Measurements from ENCODE around the gene METTL21A.

The METTL21A gene

DNA sequence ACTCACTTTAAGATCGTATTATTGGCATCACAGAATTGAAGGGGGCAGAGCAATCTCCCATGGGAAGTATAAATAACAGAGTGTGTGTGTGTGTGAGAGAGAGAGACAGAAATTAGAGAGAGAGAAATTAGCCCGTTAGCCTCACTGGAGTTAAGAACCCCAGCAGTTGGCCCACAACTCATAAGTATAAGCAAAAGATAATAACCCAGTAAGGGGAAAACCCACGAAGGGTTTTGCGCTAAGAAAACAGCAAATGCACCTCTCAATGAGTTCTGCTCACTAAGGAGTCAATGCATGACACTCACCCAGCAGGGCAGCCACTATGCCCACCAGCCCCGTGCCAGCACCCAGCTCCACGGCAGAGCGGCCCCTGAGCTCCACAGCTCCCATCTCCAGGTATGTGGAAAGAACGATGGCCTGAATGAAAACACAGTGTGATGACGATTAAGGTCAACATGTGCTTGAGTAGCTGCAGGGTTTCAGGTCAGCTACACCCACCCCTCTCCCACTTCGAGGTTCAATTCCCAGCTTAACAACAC, 3.6 kb downstream of the METTL21A start:
- DNase-seq: no peak

DNA sequence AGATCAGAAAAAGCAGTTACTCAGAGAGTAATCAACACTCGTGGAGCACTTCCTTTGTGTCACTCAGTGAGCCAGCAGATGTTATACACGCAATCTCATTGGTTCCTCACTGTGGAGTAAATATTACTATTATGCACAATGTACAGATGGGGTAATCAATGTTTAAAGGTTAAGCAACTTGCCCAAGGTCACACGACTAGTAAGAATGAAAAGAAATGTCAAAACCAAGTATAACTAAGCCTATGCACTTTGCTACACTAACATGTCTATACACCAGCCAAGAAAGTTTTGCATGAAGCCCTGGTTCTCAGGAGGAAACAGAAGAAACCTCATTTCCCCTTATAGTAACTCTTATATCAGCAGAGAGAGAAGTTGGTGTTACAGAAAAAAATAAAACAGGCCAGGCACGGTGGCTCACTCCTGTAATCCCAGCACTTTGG, 5.4 kb downstream of the METTL21A start:
- DNase-seq: no peak

DNA sequence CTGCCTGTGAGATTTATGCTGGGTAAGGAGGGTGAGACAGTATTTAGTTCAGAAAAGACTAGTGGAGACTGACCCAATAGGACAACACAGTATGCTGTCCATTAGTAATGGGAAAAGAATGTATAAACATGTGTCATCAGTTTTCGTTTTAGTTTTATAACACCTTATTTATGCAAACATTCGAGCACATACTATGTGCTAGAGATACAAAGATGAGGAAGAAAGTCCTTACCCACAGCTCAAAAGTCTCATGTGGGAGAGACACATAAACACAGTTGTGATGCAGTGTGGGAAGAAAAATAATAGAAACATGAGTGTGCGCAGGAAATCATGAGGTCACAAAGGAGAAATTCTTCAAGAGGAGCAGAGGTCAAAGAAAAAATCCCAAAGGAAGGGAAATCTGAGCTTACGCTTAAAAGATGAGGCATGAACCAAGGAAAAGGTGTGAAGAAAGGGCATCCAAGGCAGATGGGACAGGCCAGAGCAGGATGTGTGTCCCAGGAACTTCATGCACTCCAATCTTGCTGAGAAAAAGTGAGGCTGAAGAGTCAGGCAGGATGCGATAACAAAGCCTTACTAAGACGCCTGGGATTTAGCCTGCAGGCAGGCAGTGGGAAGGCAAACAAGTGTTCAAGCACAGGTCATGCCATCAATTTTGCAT, 8.1 kb downstream of the METTL21A start:
- peak; percentile 88 for DNase-seq

DNA sequence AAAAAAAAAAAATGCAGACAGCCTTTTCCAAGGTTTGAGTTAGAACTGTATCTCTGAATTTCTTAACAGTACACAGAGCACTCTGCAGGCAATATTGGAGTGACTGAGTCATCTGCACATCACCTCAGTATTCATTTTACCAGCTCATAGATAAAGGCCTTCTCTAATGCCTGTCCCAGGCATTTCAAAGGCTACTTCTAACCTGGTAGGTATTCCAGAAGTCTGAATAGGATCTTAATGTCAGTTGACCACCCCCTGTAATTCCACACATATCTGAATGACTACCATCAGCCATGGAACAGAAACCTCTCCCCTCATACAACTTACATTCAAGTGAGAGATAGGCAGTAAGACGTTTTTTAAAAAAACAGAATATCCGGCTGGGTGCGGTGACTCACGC, 9.0 kb downstream of the METTL21A start:
- DNase-seq: no peak

DNA sequence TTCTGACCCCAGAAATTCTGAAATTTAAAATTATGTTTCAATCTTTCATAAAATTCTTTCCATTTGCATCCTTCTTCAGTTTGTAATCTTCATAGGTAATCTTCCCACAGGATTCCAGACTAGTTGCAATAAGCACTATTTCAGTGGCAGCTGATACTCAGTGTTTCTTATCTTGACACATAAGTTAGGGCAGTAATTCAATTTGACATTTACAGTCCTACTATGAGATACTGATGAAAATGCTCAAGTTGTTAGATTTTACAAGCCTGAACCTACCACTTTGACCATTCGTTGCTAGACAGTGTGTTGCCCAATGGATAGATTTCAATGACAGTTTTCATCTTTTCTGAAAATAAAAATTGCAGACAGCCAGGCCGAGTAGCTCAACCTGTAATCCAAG, 10.4 kb downstream of the METTL21A start:
- no peak for DNase-seq

DNA sequence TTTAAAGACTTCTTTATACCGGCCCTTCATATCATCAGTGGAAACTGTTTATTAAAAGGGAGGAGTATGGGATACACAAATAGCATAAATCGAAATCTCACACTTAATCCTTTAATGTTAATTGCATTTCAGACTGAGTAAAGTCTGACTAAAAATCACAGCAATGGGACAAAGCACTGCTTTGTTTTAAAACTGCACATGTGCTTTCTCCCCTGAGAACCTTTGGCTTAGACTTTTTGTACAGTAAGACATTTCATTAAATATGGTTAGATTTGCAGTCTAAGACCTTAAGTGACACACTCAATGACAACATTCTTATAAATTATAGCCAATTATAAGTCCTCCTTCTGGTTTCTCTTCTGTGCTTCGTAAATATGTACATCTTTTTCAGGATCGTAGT, 12.5 kb downstream of the METTL21A start:
- DNase-seq: no peak

DNA sequence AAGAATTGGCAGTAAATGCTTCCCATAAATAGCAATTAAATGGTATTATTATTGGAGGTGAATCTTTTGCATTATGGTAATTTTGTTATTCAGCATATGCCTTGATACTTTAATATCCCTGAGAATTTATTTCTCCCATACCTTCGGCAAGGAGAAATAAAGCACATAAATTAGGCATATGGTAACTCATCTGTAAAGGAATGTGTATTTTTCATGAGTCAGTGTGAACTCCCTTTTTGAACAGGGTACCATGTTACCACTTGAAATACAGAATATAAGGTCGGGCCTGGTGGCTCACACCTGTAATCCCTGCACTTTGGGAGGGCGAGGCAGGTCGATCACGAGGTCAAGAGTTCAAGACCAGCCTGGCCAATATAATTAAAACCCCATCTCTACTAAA, 18.4 kb downstream of the METTL21A start:
- no peak for DNase-seq

DNA sequence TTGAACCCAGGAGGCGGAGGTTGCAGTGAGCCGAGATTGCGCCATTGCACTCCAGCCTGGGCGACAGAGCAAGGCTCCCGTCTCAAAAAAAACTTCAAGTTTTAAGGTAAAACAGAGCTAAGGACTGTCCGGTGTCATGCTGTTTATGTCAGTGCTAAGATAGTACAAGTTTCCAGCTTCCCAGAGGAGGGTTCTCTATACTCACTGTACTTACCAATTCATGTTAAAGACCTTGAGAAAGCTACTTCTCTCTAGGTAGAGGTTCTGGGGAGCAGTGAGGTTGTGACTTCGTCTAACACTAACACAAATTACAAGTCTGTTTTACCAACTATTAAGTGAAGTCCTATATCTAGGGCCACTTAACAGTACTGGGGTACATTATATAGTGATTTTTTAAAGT, 18.8 kb downstream of the METTL21A start:
- DNase-seq: no peak

DNA sequence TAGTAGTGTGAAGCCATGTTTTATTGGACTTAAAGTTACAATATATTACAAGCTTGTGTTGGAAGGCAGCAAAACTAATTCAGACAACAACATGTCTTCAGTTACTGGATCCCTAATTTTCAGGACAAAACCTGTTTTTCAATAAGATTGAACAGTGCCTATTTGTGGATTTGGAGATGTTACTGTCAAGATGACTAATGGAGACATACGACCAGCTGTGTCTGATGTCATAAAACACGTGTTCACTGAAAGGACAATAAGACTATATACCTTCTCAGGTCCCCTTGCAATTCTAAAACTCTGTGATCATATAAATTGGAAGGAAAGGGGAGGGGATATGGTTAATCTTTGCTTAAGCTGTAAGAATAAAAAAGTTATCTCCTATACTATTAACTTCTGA, 21.7 kb downstream of the METTL21A start:
- DNase-seq: no peak

DNA sequence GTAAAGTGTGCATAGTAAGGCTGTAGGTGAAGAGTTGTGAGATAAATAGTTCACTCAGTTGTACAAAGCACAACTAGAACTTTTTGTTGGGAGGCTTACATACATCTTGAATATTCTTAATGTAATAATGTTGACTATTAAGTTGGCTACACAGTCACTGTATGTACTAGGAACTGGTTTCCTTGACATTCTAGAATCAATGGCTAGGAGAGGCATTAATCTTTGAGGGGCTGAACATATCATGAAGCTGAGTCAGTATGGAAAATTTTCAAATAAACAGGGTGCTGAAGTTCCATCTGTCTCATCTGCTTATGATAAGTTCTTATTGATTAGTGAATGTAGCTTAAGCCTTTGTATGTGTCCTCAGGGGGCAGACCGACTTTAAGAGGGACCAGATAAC, 23.4 kb downstream of the METTL21A start:
- peak; percentile 20 for DNase-seq

DNA sequence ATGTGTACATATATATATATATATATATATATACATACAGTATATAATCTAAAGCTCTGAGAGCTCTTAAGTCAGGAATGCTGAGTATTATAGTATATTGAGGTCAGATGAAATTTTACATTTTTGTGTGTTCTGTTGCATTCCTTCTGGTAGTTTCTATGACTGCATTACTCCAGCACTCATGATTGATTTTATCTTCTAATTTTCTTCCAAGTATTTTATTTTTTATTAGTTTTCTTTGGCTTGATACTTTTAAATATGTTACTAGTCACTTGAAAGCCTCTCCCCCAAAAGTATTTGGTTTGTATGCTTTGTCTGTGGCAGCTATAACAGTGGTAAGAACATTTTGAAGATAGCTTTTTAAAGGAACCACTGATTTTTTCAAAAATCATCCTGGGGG, 25.0 kb downstream of the METTL21A start:
- DNase-seq: peak; percentile 70

DNA sequence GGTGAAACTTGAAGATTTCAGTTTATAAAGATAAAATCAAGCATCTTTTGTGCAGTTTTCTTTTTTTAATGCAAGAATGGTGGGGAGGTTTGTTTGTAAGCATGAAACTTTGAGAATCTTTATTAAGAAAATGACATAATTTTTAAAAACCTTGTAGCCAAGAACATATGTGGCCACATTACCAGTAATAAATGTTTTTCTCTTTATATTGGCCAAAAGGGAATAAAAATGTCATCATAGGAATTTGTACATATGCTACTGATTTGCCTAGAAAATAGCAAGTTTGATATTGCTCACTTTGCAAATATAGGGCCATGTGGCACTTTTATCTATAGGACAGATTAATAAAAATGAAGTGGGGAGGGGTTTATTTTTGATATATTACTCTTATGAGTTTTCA, 25.6 kb downstream of the METTL21A start:
- peak; percentile 57 for DNase-seq

DNA sequence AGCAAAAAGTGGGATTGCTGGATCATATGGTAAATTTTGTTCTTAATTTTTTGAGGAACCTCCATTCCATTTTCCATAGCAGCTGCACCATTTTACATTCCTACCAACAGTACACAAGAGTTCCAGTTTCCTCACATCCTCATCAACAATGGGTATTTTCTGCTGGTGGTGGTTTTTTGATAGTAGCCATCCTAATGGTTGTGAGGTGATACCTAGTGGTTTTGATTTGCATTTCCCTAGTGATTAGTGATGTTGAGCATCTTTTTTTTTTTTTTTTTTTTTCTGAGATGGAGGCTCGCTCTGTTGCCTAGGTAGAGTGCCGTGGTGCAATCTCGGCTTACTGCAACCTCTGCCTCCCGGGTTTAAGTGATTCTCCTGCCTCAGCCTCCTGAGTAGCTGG, 30.5 kb downstream of the METTL21A start:
- DNase-seq: no peak

DNA sequence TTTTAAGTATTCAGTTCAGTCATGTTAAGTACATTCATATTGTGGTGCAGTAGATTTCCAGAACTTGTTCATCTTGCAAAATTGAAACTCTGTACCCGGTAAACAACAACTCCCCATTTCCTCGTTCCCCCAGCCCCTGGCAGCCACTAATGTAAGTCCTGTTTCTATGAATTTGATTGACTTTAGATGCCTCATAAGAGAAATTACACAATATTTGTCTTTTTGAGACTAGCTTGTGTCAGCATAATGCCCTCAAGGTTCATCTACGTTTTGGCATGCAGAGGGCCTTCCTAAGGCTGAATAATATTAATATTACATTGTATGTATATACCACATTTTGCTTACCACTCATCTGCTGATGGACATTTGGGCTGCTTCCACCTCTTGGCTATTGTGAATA, 30.9 kb downstream of the METTL21A start:
- no peak for DNase-seq

DNA sequence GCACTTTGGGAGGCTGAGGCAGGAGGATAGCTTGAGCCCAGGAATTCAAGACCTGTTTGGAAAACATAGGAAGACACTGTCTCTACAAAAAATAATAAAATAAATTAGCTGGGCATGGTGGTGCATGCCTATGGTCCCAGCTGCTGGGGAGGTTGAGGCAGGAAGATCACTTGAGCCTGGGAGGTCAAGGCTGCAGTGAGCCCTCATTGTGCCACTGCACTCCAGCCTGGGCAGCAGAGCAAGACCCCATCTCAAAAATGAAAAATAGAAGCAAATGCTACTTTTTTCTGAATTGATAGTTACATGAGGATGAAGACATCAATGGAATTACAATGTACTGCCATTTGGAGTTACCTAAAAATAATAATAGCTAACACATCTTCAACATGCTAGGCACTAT, 31.9 kb downstream of the METTL21A start:
- DNase-seq: no peak

DNA sequence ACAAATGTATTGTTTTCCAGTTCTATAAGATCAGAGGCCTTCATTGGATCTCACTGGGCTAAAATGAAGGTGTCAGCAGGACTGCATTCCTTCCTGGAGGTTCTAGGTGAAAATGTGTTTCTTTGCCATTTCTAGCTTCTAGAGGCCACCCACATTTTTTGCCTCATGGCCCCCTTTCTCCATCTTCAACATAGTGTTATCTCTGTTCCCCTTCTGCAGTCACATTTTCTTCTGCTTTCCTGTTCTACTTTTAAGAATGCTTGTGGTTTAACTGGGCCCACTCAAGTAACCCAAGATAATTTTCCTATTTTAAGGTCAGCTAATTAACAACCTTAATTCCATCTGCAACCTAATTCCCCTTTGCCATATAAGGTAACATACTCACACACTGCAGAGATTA, 36.1 kb downstream of the METTL21A start:
- DNase-seq: no peak

DNA sequence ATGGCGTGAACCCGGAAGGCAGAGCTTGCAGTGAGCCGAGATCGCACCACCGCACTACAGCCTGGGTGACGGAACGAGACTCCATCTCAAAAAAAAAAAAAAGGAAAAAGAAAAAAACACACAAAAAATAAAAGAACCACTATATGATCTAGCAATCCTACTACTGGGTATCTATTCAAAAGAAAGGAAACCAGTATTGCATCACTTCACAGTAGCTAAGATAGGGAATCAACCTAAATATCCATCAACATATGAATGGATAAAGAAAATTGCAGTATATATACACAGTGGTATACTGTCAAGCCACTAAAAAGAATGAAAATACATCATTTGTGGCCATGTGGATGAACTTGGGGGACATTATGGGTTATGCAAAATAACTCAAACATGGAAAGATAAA, 37.9 kb downstream of the METTL21A start:
- DNase-seq: no peak

DNA sequence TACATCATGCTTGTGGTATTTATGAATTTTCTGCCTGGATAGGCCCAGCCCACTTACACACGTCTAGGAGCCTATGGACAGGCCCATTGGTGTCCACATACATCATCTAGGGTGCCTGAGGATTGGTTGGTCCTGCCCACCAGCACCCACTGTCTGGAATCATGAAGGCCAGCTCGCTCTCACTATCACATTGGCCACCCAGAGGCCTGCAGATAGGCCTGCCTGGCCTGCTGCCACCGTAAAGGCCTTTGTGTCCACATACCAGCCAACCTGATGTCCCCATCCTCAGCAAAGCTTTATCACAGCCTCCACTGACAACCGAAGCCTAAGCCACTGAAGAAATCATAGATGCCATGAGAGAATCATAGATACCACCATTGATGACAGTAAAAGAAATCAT, 40.2 kb downstream of the METTL21A start:
- DNase-seq: no peak

DNA sequence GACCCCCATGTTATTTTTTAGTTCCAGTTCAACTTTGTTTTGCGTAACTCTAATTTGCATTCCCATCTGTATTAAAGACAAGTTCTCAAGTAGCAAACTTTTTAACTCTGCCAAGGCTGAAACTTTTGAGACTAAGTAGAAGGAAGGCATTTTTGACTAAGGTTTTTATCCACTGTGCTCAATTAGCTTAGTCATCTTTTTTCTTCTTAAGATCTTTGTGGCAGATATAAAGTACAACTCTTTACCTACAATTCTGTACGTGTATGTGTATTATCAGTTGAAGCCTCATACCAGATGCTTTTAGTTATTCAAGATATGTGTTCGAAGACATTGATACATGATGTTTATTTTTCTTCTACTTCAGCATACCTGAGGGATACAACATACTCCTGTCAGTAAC, 53.8 kb downstream of the METTL21A start:
- DNase-seq: no peak

DNA sequence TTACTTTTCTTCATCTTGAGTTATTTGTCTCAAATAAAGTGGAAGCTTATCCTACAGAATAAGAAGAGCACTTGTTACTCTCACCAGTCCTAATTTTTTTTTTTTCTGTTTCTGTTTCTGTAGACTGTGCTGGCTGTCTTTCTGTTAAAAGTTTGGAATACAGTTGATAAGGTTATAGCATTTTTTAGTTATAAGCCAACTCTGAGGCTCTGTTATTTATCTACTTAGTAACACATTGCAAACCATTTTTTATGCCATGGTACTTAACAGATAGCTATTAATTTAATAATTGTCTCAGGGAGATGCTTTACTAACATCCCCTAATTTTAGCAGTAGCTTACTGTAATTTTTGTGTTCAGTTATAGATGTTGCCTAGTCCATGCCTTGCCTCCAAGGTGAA, 57.5 kb downstream of the METTL21A start:
- DNase-seq: no peak

DNA sequence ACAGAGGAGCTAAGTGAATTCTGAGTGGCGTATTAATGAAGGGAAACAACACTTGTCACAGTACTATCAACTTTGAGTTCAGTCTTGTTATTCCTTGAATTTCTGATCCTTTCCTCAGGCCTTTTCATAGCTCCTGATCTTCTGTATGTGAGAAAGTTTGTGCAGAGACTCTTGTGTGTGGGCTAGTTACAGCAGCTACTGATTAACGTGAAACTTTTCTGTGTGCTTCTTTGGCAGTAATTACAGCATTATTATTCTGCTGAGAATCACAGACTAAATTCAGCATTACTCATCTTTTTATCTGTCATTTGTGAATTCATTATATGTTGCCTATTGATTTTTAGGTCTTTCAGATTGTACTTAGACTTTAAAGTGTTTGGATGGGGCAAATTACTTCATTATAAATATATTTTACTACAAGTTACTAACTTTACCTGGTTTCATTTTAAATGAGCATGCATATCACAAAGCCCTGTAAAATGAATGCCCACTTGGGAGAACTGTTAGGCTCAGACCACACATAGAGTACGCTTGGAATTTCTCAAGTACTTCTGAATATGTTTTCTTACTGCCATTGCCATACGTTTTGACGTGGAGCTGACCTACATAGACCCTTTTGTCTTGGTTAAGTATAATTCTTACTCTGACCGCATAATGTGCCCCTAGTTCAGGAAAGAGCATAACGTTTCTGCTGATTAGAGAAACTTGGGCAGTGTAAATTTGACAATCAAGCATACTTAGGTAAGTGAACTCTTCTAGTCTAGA, 59.3 kb downstream of the METTL21A start:
- DNase-seq: no peak

Measured in fibroblast of skin of right quadriceps (primary cell).